A673 (cell line): ENCODE measurements around the gene FNBP1L.

ENCODE experiments used
- EZH2 ChIP-seq: fragments of 200-600 bp; sonication (generic); IDR thresholded peaks from 2 replicates; pipeline ENCODE4 v1.6.1; 2017; ENCODE audit warnings: borderline replicate concordance, low read depth, mild to moderate bottlenecking, mixed read lengths, antibody characterized with exemption, low read length; ENCODE audit not compliant: poor library complexity, severe bottlenecking
- TF ChIP-seq, protein P1 (sequence below): fragments of 300-800, 200-600 bp; sonication (generic); conservative IDR thresholded peaks from 2 replicates; pipeline ENCODE4 v1.5.1; 2017; ENCODE audit warnings: low read depth, mild to moderate bottlenecking, antibody characterized with exemption, low read length, moderate library complexity, mixed read lengths

DNA sequence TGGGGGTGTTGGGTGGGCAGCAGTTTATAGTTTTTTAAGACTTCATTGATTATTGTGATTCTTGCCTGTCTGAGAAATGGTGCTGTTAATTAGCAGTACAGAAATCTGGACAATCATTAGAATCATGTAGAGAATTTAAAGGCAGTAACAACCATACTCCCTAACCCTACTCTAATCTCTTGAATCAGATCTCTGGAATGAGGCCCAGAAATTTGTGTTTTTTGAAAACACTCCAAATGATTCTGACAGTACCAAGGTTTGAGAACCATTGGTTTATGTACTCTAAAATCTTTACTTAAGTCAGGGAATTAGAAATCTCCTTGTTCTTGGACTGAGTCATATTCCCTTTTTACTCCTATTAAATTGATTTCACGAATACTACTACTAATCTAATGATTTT, 24.0 kb downstream of the FNBP1L start:
- TF ChIP-seq, protein P1, sequence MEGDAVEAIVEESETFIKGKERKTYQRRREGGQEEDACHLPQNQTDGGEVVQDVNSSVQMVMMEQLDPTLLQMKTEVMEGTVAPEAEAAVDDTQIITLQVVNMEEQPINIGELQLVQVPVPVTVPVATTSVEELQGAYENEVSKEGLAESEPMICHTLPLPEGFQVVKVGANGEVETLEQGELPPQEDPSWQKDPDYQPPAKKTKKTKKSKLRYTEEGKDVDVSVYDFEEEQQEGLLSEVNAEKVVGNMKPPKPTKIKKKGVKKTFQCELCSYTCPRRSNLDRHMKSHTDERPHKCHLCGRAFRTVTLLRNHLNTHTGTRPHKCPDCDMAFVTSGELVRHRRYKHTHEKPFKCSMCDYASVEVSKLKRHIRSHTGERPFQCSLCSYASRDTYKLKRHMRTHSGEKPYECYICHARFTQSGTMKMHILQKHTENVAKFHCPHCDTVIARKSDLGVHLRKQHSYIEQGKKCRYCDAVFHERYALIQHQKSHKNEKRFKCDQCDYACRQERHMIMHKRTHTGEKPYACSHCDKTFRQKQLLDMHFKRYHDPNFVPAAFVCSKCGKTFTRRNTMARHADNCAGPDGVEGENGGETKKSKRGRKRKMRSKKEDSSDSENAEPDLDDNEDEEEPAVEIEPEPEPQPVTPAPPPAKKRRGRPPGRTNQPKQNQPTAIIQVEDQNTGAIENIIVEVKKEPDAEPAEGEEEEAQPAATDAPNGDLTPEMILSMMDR = no peak
- TF ChIP-seq EZH2 = no peak
